HepG2 (cell line): ENCODE data around the gene TBL3. TPM values are rescaled to one million over a fixed set of nuclear protein-coding genes. Genes with fewer than 3 reads are reported as not detected.

Experiments used
- ERF ChIP-seq: IDR thresholded peaks from 2 replicates; pipeline ENCODE4 v1.6.1; 2018; ENCODE audit warnings: missing biosample characterization, missing genetic modification reagents
- FOXC1 ChIP-seq: sonication (generic); formaldehyde crosslinking; IDR thresholded peaks from 2 replicates; pipeline ENCODE4 v1.8.0; 2022; ENCODE audit warnings: mild to moderate bottlenecking, missing genetic modification reagents, borderline replicate concordance
- FOXO1 ChIP-seq: sonication (generic); formaldehyde crosslinking; IDR thresholded peaks from 2 replicates; pipeline ENCODE4 v1.4.0; 2020; ENCODE audit warnings: missing genetic modification reagents
- KDM4B ChIP-seq: sonication (generic); formaldehyde crosslinking; IDR thresholded peaks from 2 replicates; pipeline ENCODE4 v1.4.0; 2020; ENCODE audit warnings: missing genetic modification reagents
- KLF6 ChIP-seq: IDR thresholded peaks from 2 replicates; pipeline ENCODE4 v1.8.0; 2016; ENCODE audit warnings: missing biosample characterization, missing genetic modification reagents
- MAZ ChIP-seq, 2 experiments: sonication (generic) in 1 of 2; formaldehyde crosslinking in 1 of 2; IDR thresholded peaks; 2 replicates each; pipeline versions ENCODE4 v1.5.0 to v1.6.1; 2012 to 2020; ENCODE audit warnings: low read depth in 2 of 2, mild to moderate bottlenecking in 2 of 2, borderline replicate concordance in 1 of 2, improper control_type of control experiment in 1 of 2, low read length in 1 of 2, missing genetic modification reagents in 1 of 2, moderate library complexity in 1 of 2
- RARA ChIP-seq: IDR thresholded peaks from 2 replicates; pipeline ENCODE4 v1.6.1; 2016; ENCODE audit warnings: missing genetic modification reagents, missing compliant biosample characterization
- THYN1 ChIP-seq: sonication (generic); formaldehyde crosslinking; IDR thresholded peaks from 2 replicates; pipeline ENCODE4 v1.8.1; 2023; ENCODE audit warnings: low read depth, mild to moderate bottlenecking, moderate library complexity, missing genetic modification reagents, borderline replicate concordance
- polyA plus RNA-seq, 8 experiments: library from polyadenylated mRNA; depleted of rRNA in 3 of 8; stranded (reverse) in 7 of 8; unstranded in 1 of 8; fragments of >200 nt; fragmentation: Illumina TruSeq in 4 of 8; extraction: Trizol in 4 of 8; gene quantifications; 2 replicates each; pipeline versions ENCODE4 v1.2.1 to v1.2.3, GENCODE V29; 2011 to 2016; ENCODE audit warnings: low read depth in 4 of 8, missing spikeins in 1 of 8, mixed read lengths in 1 of 8; ENCODE audit not compliant: insufficient read depth in 1 of 8
- total RNA-seq, 5 experiments: library from RNA; depleted of rRNA; stranded (reverse); fragments of >200 nt; fragmentation: Illumina TruSeq; extraction: Trizol; gene quantifications; 2 replicates each; pipeline ENCODE4 v1.2.3, GENCODE V29; 2016; ENCODE audit warnings: low read depth in 1 of 5
- TF ChIP-seq, protein P1 (sequence below): sonication (generic); formaldehyde crosslinking; IDR thresholded peaks from one replicate; pipeline ENCODE4 v1.5.1; 2020; ENCODE audit warnings: mild to moderate bottlenecking, missing genetic modification reagents; ENCODE audit errors: not compliant biosample characterization
- TF ChIP-seq, protein P2 (sequence below): IDR thresholded peaks from 2 replicates; pipeline ENCODE4 v1.6.1; 2016; ENCODE audit warnings: low read depth, borderline replicate concordance
- TF ChIP-seq, protein P3 (sequence below): sonication (generic); formaldehyde crosslinking; IDR thresholded peaks from 2 replicates; pipeline ENCODE4 v1.4.0; 2020; ENCODE audit warnings: missing genetic modification reagents
- TF ChIP-seq, protein P4 (sequence below): sonication (generic); formaldehyde crosslinking; IDR thresholded peaks from 2 replicates; pipeline ENCODE4 v1.8.1; 2023; ENCODE audit warnings: mild to moderate bottlenecking, missing genetic modification reagents

Gene TBL3
- total and polyA plus RNA-seq, 2 of the 13 experiments (the other 11 are each of a cell fraction or from before 2014, with no cell fraction given): 16.8 to 38.0 TPM

DNA sequence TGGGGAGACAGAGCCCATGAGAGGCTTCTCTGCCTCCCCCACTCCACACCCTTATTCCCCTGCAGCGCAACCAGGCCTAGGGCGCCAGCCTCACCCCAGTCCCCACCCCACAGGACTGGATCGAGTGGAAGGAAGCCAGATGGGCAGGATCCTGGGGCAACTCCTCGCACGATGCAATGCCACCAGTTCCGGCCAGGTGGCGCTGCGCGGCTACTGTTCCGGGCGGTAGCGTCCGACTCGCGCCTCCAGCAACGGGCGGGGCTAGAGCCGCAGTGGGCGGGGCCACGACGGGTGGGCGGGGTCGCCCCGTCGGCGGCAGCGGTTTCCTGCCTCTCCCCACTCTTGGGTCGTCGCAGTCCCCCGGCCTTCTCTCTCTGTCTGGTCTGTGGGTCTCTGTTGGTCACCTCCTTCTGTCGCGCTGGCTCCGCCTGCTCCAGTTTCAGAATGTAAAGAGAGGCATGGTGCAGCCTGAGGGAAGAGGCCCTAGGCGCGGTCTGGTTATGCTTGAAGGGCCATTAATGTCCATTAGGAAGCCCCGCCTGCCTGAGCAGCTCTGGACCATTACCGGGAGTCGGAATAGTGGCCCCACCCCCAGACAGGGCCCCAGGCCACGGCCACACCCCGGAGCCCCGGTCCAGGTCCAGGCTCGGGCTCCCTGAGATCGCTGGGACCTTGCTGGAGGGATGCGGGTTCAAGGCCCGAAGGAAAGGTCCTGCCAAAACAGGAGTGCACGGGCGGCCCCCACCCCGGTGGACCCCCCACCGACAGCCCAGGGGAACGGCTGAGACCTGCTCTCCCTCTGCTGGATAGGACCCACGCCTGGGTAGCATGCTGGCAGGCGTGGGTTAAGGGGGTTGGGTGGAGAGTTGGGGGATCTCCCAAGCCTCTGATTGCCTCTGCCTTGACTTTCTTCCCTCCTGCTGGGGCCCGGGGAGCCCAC is 51.5 kb downstream of the TBL3 start (continued):
- TF ChIP-seq, protein P1, sequence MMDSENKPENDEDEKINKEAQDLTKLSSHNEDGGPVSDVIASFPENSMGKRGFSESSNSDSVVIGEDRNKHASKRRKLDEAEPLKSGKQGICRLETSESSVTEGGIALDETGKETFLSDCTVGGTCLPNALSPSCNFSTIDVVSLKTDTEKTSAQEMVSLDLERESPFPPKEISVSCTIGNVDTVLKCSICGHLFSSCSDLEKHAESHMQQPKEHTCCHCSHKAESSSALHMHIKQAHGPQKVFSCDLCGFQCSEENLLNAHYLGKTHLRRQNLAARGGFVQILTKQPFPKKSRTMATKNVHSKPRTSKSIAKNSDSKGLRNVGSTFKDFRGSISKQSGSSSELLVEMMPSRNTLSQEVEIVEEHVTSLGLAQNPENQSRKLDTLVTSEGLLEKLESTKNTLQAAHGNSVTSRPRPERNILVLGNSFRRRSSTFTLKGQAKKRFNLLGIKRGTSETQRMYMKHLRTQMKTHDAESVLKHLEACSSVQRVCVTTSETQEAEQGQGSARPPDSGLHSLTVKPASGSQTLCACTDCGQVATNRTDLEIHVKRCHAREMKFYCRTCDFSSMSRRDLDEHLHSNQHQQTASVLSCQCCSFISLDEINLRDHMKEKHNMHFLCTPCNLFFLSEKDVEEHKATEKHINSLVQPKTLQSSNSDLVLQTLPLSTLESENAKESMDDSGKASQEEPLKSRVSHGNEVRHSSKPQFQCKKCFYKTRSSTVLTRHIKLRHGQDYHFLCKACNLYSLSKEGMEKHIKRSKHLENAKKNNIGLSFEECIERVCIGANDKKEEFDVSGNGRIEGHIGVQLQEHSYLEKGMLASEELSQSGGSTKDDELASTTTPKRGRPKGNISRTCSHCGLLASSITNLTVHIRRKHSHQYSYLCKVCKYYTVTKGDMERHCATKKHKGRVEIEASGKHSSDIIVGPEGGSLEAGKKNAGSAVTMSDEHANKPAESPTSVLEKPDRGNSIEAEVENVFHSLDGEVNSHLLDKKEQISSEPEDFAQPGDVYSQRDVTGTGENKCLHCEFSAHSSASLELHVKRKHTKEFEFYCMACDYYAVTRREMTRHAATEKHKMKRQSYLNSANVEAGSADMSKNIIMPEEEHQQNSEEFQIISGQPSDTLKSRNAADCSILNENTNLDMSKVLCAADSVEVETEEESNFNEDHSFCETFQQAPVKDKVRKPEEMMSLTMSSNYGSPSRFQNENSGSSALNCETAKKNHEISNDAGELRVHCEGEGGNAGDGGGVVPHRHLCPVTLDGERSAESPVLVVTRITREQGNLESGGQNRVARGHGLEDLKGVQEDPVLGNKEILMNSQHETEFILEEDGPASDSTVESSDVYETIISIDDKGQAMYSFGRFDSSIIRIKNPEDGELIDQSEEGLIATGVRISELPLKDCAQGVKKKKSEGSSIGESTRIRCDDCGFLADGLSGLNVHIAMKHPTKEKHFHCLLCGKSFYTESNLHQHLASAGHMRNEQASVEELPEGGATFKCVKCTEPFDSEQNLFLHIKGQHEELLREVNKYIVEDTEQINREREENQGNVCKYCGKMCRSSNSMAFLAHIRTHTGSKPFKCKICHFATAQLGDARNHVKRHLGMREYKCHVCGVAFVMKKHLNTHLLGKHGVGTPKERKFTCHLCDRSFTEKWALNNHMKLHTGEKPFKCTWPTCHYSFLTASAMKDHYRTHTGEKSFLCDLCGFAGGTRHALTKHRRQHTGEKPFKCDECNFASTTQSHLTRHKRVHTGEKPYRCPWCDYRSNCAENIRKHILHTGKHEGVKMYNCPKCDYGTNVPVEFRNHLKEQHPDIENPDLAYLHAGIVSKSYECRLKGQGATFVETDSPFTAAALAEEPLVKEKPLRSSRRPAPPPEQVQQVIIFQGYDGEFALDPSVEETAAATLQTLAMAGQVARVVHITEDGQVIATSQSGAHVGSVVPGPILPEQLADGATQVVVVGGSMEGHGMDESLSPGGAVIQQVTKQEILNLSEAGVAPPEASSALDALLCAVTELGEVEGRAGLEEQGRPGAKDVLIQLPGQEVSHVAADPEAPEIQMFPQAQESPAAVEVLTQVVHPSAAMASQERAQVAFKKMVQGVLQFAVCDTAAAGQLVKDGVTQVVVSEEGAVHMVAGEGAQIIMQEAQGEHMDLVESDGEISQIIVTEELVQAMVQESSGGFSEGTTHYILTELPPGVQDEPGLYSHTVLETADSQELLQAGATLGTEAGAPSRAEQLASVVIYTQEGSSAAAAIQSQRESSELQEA (CRISPR knock-in tag): no peak
- TF ChIP-seq FOXC1 (CRISPR knock-in tag) (peak; percentile 81; the same call in 1 of the 2 replicates), KDM4B (CRISPR knock-in tag) (0 out of 2 replicates have a peak, but pooled peaks have one; percentile 75), RARA (CRISPR knock-in tag) (0 out of 2 replicates have a peak, but pooled peaks have one; percentile 14), KLF6 (CRISPR knock-in tag) (peak; percentile 69; the same call in 1 of the 2 replicates), MAZ (IDR thresholded peaks at IDR 0.05; ENCODE audit: borderline replicate concordance, low read depth, low read length) (peak; percentile 84), MAZ (CRISPR knock-in tag; IDR thresholded peaks at IDR 0.05; ENCODE audit: low read depth) (peak; percentile 95), THYN1 (CRISPR knock-in tag) (0 out of 2 replicates have a peak, but pooled peaks have one; percentile 19), FOXO1 (CRISPR knock-in tag) (peak; percentile 52; the same call in 1 of the 2 replicates), ERF (CRISPR knock-in tag) (peak; percentile 80)
- TF ChIP-seq, protein P2, sequence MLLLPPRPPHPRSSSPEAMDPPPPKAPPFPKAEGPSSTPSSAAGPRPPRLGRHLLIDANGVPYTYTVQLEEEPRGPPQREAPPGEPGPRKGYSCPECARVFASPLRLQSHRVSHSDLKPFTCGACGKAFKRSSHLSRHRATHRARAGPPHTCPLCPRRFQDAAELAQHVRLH: peak; percentile 41; the same call in 1 of the 2 replicates
- TF ChIP-seq, protein P3, sequence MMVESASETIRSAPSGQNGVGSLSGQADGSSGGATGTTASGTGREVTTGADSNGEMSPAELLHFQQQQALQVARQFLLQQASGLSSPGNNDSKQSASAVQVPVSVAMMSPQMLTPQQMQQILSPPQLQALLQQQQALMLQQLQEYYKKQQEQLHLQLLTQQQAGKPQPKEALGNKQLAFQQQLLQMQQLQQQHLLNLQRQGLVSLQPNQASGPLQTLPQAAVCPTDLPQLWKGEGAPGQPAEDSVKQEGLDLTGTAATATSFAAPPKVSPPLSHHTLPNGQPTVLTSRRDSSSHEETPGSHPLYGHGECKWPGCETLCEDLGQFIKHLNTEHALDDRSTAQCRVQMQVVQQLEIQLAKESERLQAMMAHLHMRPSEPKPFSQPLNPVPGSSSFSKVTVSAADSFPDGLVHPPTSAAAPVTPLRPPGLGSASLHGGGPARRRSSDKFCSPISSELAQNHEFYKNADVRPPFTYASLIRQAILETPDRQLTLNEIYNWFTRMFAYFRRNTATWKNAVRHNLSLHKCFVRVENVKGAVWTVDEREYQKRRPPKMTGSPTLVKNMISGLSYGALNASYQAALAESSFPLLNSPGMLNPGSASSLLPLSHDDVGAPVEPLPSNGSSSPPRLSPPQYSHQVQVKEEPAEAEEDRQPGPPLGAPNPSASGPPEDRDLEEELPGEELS (CRISPR knock-in tag): no peak
- TF ChIP-seq, protein P4, sequence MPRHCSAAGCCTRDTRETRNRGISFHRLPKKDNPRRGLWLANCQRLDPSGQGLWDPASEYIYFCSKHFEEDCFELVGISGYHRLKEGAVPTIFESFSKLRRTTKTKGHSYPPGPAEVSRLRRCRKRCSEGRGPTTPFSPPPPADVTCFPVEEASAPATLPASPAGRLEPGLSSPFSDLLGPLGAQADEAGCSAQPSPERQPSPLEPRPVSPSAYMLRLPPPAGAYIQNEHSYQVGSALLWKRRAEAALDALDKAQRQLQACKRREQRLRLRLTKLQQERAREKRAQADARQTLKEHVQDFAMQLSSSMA (CRISPR knock-in tag): no peak
